ENCODE results near the gene PARS2.

The PARS2 gene

GRCh38 chr1:54767526-54767925 lies 3.2 kb upstream of the PARS2 start:
- DNase-seq: no peak

GRCh38 chr1:54766726-54767125 lies 2.4 kb upstream of the PARS2 start:
- no peak for DNase-seq

- DNase-seq: no peak
Measured at GRCh38 chr1:54764922-54765561, 719 bp upstream of the PARS2 start.

- DNase-seq: peak; percentile 12
Measured at GRCh38 chr1:54763816-54764132, 549 bp downstream of the PARS2 start.

- DNase-seq: no peak
Measured at GRCh38 chr1:54758678-54759348, 5.5 kb downstream of the PARS2 start.

GRCh38 chr1:54757833-54758232 lies 6.5 kb downstream of the PARS2 start:
- DNase-seq: no peak

- DNase-seq: no peak
Measured at GRCh38 chr1:54754486-54755285, 9.6 kb downstream of the PARS2 start.

GRCh38 chr1:54754045-54754444 lies 10.3 kb downstream of the PARS2 start:
- no peak for DNase-seq

- no peak for DNase-seq
Measured at GRCh38 chr1:54751426-54751825, 12.9 kb downstream of the PARS2 start.

- DNase-seq: no peak
Measured at GRCh38 chr1:54750596-54750995, 13.7 kb downstream of the PARS2 start.

- no peak for DNase-seq
Measured at GRCh38 chr1:54748094-54748835, 16.1 kb downstream of the PARS2 start.

GRCh38 chr1:54745864-54746263 lies 18.5 kb downstream of the PARS2 start:
- DNase-seq: no peak

GRCh38 chr1:54745274-54745673 lies 19.0 kb downstream of the PARS2 start:
- DNase-seq: no peak

- no peak for DNase-seq
Measured at GRCh38 chr1:54744696-54745095, 19.6 kb downstream of the PARS2 start.

- no peak for DNase-seq
Measured at GRCh38 chr1:54743416-54744226, 20.7 kb downstream of the PARS2 start.

GRCh38 chr1:54742282-54742681 lies 22.0 kb downstream of the PARS2 start:
- no peak for DNase-seq

- no peak for DNase-seq
Measured at GRCh38 chr1:54741531-54741930, 22.8 kb downstream of the PARS2 start.

GRCh38 chr1:54738244-54738643 lies 26.1 kb downstream of the PARS2 start:
- no peak for DNase-seq

- no peak for DNase-seq
Measured at GRCh38 chr1:54736685-54737084, 27.6 kb downstream of the PARS2 start.

GRCh38 chr1:54728027-54728426 lies 36.3 kb downstream of the PARS2 start:
- no peak for DNase-seq

- DNase-seq: no peak
Measured at GRCh38 chr1:54724771-54725170, 39.6 kb downstream of the PARS2 start.

- no peak for DNase-seq
Measured at GRCh38 chr1:54723985-54724384, 40.3 kb downstream of the PARS2 start.

- no peak for DNase-seq
Measured at GRCh38 chr1:54721719-54722118, 42.6 kb downstream of the PARS2 start.
